CD4-positive, alpha-beta T cell treated with Interferon gamma for 1 hour (primary cell): ENCODE data around the gene DMGDH.

Experiments
- DNase-seq: peaks from one replicate; pipeline ENCODE4 v3.0.0-alpha.2; 2020

DMGDH gene

DNA sequence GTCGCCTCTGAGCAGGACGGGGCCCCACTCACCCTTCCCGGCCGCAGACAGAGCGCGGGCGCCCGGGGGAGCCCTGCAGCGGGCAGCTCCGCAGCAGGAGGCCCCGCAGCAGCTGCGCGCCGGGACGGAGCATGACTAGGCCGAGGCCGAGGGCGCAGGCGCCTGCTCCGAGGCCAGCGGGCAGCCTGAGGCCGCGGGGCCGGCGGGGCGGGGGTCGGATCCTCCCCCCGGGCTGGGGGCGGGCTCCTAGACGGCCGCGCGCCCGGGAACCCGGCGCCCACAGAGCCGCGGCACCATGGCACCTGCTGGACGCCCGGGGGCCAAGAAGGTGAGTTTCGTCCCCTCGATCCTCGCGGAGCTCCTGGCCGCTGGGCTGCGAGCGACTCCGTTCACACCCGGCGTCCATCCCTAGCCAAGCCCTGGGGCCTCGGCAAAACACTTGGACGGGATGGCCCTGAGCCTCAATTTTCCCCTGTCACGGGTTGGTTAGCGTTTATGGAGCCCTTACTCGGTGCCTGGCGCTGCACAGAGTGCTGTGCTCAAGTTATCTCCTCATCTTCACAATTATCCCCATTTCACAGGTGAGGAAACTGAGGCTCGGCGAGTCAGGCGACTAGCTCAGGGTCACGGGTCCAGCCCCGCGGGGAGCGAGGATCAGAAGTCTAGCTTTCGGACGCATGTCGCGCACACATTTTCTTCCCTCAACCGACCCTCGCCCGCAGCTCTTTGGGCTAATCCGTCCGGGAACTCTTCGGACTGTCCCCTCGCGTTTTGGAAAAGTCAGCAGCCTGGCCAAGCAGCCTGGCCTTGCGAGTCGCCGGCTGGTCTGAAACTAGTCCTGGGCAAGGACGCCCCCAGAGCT, at the start of gene DMGDH, which contains the start of gene BHMT2:
DMGDH (minus strand) TSS at position 187 of the 862 bp plus-strand sequence; CDS start at position 133, 54 bp downstream.
BHMT2 (plus strand) TSS at position 280 of the 862 bp plus-strand sequence; CDS start at position 296, 16 bp downstream.
- DNase-seq: no peak

DNA sequence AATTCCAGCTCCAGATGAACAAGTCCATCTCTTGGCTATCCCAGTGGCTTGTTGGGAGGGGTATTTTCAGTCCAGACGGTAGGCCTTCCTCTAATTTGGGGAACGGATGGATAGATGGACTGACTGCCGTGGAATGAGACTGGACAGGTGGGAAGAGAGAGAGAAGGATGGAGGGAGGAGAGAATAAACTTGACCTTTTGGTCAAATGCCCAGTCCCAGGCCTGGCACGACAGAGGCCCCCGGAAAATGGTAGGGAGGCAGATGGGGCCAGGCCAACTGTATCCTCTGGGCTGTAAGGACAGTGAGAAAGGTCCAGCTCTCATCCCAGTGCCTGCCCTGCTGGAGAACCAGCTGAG, 43.2 kb upstream of the DMGDH start:
- no peak for DNase-seq

DNA sequence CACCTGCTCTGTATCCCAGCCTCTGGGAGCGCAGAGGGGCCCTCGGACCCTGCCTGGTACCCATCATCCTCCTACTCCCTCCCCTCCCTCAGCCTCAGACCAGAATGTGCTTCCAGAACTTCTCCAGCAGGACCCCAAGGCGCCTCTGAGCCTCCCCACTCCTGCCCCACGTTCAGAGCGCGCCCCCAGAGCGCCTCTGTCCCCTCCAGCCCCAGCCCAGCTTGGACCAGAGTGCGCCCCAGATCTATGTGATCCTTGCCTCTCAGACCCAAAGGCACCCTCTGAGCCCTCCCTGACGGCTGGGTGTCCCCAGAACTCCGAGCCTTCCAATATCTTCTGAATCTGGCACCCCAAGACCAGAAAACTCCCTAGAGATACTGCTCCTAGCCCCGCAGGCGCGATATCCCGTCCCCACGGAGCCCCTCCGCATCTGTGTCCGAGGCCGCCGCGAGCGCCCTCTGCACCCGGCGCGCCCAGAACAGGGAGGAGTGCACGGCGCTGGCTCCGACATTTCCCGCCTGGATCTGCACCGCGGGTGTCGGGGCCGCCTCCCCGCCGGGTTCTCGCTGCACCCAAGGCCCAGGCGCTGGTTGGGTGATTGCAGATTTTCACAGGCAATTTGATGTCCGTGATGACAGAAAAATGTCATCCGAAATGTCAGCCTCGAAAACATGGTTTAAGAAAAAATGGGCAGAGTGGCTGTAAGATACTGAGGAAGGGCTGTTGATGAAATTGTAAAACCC, 42.7 kb upstream of the DMGDH start:
- DNase-seq: no peak

DNA sequence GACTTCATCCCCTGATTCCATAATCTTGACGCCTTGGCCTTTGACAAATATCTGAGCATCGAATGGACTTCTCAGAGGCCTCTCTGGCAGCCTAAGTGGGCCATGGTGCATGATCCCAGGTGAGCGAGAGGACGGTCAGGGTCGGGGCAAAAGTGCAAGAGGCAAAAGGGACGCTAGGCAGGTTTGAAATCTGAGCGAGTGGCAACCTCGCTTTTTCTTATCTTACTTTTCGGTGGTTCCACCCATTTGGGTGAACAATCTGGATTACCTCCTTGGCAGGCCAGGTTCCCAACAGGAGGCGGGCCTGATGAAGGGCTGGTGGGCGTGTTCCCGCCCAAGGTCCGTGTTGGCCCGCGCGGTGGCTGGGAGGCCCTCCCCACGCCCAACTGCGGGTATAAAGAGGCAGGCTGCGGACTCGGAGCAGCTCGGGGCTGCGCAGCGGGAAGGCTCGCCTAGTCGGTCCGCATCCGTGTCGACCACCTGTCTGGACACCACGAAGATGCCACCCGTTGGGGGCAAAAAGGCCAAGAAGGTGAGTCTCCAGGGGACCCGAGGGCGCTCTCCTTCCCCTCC, 42.0 kb upstream of the DMGDH start, which contains the start of gene BHMT:
BHMT (plus strand) TSS at position 423 of the 573 bp plus-strand sequence; CDS start at position 500, 77 bp downstream.
- DNase-seq: no peak

DNA sequence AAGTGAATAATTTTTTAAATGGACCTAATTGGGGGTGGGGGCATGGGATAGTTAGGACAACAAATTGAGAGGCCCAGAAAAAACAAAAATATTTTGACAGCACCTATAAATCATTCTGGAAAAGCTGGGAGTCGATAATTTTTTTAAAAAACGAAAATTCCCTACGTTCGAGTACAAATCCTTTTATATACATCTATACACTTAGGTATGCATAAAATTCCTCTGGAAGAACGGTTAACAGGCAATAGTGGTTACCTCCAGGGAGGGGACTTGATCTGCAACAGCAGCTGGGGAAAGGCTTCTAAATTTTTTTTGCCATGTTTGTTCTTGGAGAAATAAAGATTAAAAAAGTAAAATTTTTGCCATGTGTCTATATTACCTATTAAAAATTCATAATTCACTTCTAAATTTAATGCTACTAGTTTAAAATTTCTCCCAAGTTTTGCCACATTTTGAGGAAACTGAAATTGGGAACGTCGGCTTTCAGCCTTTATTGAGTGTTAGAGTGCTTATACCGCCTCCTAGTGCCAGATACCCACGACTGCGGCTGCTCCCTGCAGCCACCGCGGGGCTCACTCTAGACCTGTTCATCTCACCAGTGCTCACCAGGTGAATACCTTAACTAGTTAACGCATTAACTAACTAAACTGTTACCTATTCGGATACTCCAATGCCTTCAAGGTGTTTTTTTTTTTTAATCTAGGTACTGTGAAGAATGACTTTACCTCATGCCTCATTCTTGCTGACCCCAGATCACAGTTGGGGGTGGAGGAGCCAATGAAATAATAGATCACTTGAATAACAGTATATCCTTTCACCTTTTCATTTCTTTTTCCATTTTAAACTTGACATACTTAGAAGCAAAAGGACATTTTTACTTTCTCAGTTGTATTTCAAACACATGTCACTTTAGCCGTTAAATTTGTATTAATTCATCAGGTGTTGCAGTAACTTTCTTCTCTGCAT, 40.3 kb upstream of the DMGDH start:
- no peak for DNase-seq

GRCh38 chr5:79108792-79109191, 39.3 kb upstream of the DMGDH start:
- no peak for DNase-seq

GRCh38 chr5:79108086-79108485, 38.6 kb upstream of the DMGDH start:
- no peak for DNase-seq

DNA sequence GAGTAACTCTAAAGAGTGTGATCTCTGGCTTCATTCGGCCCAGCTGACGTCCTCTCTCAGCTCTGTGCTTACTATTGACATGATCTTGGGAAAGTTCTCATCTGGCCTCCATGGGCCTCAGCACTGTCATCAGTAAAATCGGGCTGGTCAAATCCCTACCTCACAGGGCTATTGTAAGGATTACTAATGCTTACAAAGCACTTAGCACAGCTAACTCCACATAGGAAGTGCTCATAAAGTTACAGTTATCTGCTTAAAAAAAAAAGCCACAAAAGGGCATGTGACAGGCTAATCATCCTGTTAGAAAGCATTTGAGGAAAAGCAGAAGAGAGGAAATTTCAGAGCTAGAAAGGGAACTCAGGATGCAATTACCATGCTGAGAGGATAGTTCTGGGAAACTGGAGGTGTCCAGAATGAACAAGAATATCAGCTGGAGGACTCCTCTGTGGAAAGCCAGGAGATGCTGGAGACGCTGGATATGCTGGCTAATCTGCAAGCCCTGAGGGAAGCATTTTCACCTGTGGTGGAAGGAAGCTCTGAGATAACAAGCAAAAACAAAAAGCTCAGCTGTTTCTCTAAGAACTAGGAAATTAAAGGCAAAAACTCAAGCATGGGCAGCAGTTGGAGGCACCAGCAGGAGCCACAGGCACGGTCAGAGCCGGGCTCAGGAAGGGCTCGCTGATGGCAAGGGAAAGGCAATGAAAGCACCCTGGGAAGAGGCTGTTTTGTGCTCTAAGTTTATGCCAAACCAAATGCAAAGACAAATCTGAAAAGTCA, 37.7 kb upstream of the DMGDH start:
- DNase-seq: no peak

- no peak for DNase-seq
Observed at GRCh38 chr5:79105868-79106267, 36.4 kb upstream of the DMGDH start.

DNA sequence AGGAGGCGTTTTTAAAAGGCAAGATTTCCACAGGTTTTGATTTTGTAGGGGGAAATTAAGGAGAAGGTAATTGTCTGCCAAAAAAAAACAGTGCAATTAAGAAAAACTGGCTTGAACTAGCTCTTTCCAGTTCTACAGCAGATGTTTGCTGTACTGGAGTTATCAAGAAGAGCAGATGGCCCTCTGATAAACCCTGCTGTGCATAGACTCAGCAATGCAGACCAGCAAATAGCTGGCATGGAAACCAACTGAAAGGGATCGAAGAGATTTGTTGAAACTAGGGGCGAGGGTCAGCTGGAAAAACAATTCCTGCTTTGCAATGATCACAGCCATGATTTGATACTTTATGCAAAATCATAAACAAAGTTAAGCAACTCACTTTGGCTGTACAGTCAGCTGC, 24.3 kb upstream of the DMGDH start:
- no peak for DNase-seq

- no peak for DNase-seq
Observed at GRCh38 chr5:79091064-79091463, 21.6 kb upstream of the DMGDH start.

- no peak for DNase-seq
Observed at GRCh38 chr5:79088507-79088906, 19.0 kb upstream of the DMGDH start.

DNA sequence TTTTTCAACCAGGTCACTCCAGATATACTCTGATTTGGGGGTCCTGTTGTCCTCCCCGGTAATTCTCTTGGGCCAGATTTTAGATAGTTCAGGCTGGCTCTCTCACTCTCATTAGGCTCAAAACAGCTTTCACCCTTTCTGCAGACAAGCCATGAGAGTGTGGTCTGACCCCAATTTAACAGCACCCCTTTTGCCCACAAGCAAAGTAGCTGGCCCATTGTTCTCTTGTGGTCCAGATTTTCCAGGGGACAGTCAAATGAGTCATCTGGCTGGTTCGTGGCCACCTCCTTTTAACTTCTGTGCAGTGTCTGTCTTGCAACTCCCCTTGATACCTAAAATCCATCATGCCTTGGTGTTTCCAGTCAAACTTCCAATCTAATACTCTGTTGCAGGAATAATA, 16.6 kb upstream of the DMGDH start:
- DNase-seq: no peak

DNA sequence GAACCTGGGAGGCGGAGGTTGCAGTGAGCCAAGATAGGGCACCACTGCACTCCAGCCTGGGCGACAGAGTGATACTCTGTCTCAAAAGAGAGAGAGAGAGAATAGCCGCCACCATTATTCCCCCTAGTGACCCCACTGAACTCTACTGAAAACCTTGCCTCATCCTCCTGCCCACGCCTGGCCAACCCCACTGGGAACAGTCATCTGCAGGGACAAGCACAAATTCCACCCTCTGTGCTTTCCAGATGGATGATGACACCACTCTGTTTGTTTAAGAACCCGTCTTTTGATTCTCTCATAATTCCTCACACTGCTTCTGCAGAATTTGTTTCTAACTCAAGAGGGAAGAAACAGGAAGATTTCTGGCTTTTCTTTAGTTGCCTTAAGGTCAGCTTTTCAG, 12.3 kb upstream of the DMGDH start:
- no peak for DNase-seq

DNA sequence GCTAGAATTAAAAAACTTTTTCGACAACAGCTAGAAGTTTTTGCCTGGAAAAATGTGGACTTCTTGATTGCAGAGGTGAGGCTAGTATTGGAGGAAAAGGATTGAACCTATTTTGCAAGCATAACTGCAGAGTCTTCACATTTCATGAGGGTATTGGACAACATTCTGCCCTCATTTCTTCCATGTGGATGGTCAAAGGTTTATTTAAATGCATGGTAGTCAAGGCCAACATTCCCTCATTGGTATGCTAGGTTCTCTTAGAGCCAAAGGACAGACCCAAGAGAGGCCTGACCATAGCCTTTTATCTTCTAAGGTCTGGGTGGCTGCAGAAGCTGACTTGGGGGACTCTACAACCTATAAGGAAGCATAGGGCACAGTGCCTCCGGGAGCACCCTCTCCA, 11.3 kb upstream of the DMGDH start:
- DNase-seq: no peak

- DNase-seq: no peak
Observed at GRCh38 chr5:79077680-79078365, 8.3 kb upstream of the DMGDH start.

DNA sequence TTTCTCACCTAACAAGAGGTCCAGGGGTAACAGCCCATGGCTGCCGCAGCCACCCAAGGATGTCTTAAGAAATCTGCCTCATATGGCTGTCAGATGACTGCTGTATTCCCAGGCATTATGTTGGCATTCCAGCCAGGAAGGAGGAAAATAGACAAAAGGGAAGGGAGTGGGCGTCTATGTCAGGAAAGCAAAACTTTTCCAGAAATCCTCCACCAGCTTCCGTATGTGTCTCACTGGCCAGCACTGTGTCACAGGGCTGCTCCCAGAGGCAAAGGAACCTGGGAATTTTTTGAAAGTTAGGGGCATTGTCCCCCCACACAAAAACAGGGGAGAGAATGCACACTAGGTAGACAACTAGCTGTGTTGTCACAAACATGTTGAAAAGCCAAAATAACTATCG, 7.3 kb upstream of the DMGDH start:
- DNase-seq: no peak

GRCh38 chr5:79075646-79076426, 6.4 kb upstream of the DMGDH start:
- DNase-seq: no peak

- DNase-seq: no peak
Observed at GRCh38 chr5:79074641-79075040, 5.2 kb upstream of the DMGDH start.

GRCh38 chr5:79070350-79070667, 835 bp upstream of the DMGDH start:
- DNase-seq: no peak
